CD4-positive, CD25-positive, alpha-beta regulatory T cell (primary cell): ENCODE data around the gene CNOT8. TPM values are rescaled to one million over a fixed set of nuclear protein-coding genes. Genes with fewer than 3 reads are reported as not detected.

ENCODE experiments used
- ATAC-seq, 2 donors: fragments of 150-1000 bp; cut with Tn5 transposase; one replicate each; pipeline ENCODE4 v1.10.0; 2021; ENCODE audit warnings: low read depth in 2 of 2, moderate number of reproducible peaks in 2 of 2, moderate library complexity in 1 of 2
- DNase-seq, 3 donors: peaks; one replicate each; pipeline versions ENCODE4 v3.0.0 to v3.0.0-alpha.2; 2012 to 2022; ENCODE audit warnings: mixed read lengths in 1 of 3
- H3K27ac ChIP-seq: one replicate; pipeline ENCODE4 v1.7.0; 2013; ENCODE audit warnings: mild to moderate bottlenecking, low read length; ENCODE audit not compliant: insufficient read depth, poor library complexity, severe bottlenecking
- H3K27me3 ChIP-seq: one replicate; pipeline ENCODE4 v1.7.0; 2013; ENCODE audit warnings: low read length; ENCODE audit not compliant: control insufficient read depth, insufficient read depth
- H3K36me3 ChIP-seq: one replicate; pipeline ENCODE4 v1.7.0; 2013; ENCODE audit warnings: mild to moderate bottlenecking, low read length, moderate library complexity; ENCODE audit not compliant: control insufficient read depth, insufficient read depth
- H3K4me1 ChIP-seq: 2 replicates; pipeline ENCODE4 v1.7.0; 2013; ENCODE audit warnings: mild to moderate bottlenecking, low read length; ENCODE audit not compliant: insufficient read depth, control insufficient read depth, poor library complexity, severe bottlenecking
- H3K4me3 ChIP-seq: one replicate; pipeline ENCODE4 v1.7.0; 2013; ENCODE audit warnings: low read depth, mild to moderate bottlenecking, low read length, moderate library complexity
- H3K9me3 ChIP-seq, 2 experiments: 1 replicate in 1 of 2; 2 replicates in 1 of 2; pipeline ENCODE4 v1.7.0; 2013; ENCODE audit warnings: low read length in 2 of 2, mild to moderate bottlenecking in 1 of 2, moderate library complexity in 1 of 2; ENCODE audit not compliant: control insufficient read depth in 2 of 2
- H3K27ac Mint-ChIP-seq, 3 donors: one replicate each; pipeline ENCODE4 v1.8.0; 2020 to 2022; ENCODE audit warnings: mild to moderate bottlenecking in 3 of 3, mixed read lengths in 3 of 3, moderate library complexity in 2 of 3
- H3K27me3 Mint-ChIP-seq: one replicate; pipeline ENCODE4 v1.8.0; 2022; ENCODE audit warnings: mild to moderate bottlenecking, mixed read lengths
- H3K36me3 Mint-ChIP-seq: one replicate; pipeline ENCODE4 v1.8.0; 2020; ENCODE audit warnings: mixed read lengths
- H3K4me1 Mint-ChIP-seq, 4 donors: one replicate each; pipeline ENCODE4 v1.8.0; 2020 to 2022; ENCODE audit warnings: mixed read lengths in 4 of 4, mild to moderate bottlenecking in 1 of 4
- H3K4me3 Mint-ChIP-seq, 4 donors: one replicate each; pipeline ENCODE4 v1.8.0; 2020 to 2022; ENCODE audit warnings: mild to moderate bottlenecking in 4 of 4, mixed read lengths in 4 of 4, moderate library complexity in 3 of 4
- H3K9me3 Mint-ChIP-seq, 7 donors: one replicate each; pipeline ENCODE4 v1.8.0; 2020 to 2022; ENCODE audit warnings: mixed read lengths in 7 of 7, mild to moderate bottlenecking in 3 of 7, moderate library complexity in 2 of 7
- polyA plus RNA-seq, 4 donors: library from polyadenylated mRNA; unstranded; fragments of 300-500 nt; fragmentation: Illumina TruSeq; gene quantifications; one replicate each; pipeline ENCODE4 v1.2.3, GENCODE V29; 2021
- total RNA-seq: library from RNA; stranded (reverse); gene quantifications from one replicate; pipeline ENCODE4 v1.2.3, GENCODE V29; 2022

The CNOT8 gene
- total and polyA plus RNA-seq, 5 donors from 2014 or later = 121 to 199 (median 184) TPM

GRCh38 chr5:154836225-154836624 is 22.2 kb upstream of the CNOT8 start:
- no peak overlapping the region for H3K4me3 ChIP-seq
- no peaks in the 10 kb centered on the region for H3K36me3 ChIP-seq
- ATAC-seq = no peak
- Mint-ChIP-seq H3K4me1 (peaks cover 0 to 11% (median 5%) of the 10 kb centered on the region in 4 donors), H3K27me3 (no peaks in the 10 kb centered on the region), H3K27ac (no peak overlapping the region), H3K4me3 (no peak overlapping the region), H3K9me3 (peaks cover 0 to 1% (median 0%) of the 10 kb centered on the region in 7 donors), H3K36me3 (peaks cover 3% of the 10 kb centered on the region)
- H3K9me3 ChIP-seq = no peaks in the 10 kb centered on the region
- DNase-seq = no peak
- H3K27ac ChIP-seq = no peak overlapping the region
- peaks cover 8% of the 10 kb centered on the region for H3K4me1 ChIP-seq
- H3K27me3 ChIP-seq = no peaks in the 10 kb centered on the region

- H3K4me3 ChIP-seq = no peak overlapping the region
- peaks cover 0 to 1% (median 0%) of the 10 kb centered on the region in 7 donors for H3K9me3 Mint-ChIP-seq
- no peaks in the 10 kb centered on the region for H3K27me3 ChIP-seq
- H3K27ac Mint-ChIP-seq = peak overlapping the region in 2 of 3 donors; percentile 57 to 70
- peaks cover 0 to 8% (median 5%) of the 10 kb centered on the region in 4 donors for H3K4me1 Mint-ChIP-seq
- H3K27ac ChIP-seq = no peak overlapping the region
- no peak for DNase-seq
- no peak for ATAC-seq
- peaks cover 3% of the 10 kb centered on the region for H3K36me3 Mint-ChIP-seq
- H3K27me3 Mint-ChIP-seq = no peaks in the 10 kb centered on the region
- no peak overlapping the region for H3K4me3 Mint-ChIP-seq
- no peaks in the 10 kb centered on the region for H3K36me3 ChIP-seq
- peaks cover 8% of the 10 kb centered on the region for H3K4me1 ChIP-seq
- H3K9me3 ChIP-seq = no peaks in the 10 kb centered on the region
Measured at GRCh38 chr5:154837009-154837901, 21.2 kb upstream of the CNOT8 start.

GRCh38 chr5:154840435-154841272 is 17.8 kb upstream of the CNOT8 start:
- no peaks in the 10 kb centered on the region for H3K27me3 ChIP-seq
- no peak for ATAC-seq
- H3K36me3 ChIP-seq = no peaks in the 10 kb centered on the region
- H3K9me3 Mint-ChIP-seq = no peaks in the 10 kb centered on the region
- H3K9me3 ChIP-seq = no peaks in the 10 kb centered on the region
- no peak overlapping the region for H3K4me3 ChIP-seq
- peaks cover 3% of the 10 kb centered on the region for H3K36me3 Mint-ChIP-seq
- DNase-seq = no peak
- no peak overlapping the region for H3K4me3 Mint-ChIP-seq
- peak overlapping the region in 1 of 3 donors; percentile 11 for H3K27ac Mint-ChIP-seq
- H3K4me1 ChIP-seq = no peaks in the 10 kb centered on the region
- H3K4me1 Mint-ChIP-seq = no peaks in the 10 kb centered on the region
- H3K27ac ChIP-seq = no peak overlapping the region
- H3K27me3 Mint-ChIP-seq = no peaks in the 10 kb centered on the region

GRCh38 chr5:154841273-154841661 is 17.2 kb upstream of the CNOT8 start:
- DNase-seq (no peak), ATAC-seq (no peak)
- H3K27ac Mint-ChIP-seq = no peak overlapping the region
- H3K9me3 ChIP-seq = no peaks in the 10 kb centered on the region
- H3K27ac ChIP-seq = no peak overlapping the region
- no peaks in the 10 kb centered on the region for H3K36me3 ChIP-seq
- H3K36me3 Mint-ChIP-seq = peaks cover 3% of the 10 kb centered on the region
- H3K4me3 ChIP-seq = no peak overlapping the region
- no peaks in the 10 kb centered on the region for H3K9me3 Mint-ChIP-seq
- H3K4me1 ChIP-seq = no peaks in the 10 kb centered on the region
- no peaks in the 10 kb centered on the region for H3K27me3 ChIP-seq
- H3K4me3 Mint-ChIP-seq = no peak overlapping the region
- H3K27me3 Mint-ChIP-seq = no peaks in the 10 kb centered on the region
- no peaks in the 10 kb centered on the region for H3K4me1 Mint-ChIP-seq

- H3K4me3 Mint-ChIP-seq = no peak overlapping the region
- ATAC-seq = no peak
- H3K27me3 Mint-ChIP-seq = no peaks in the 10 kb centered on the region
Measured at GRCh38 chr5:154842689-154843530, 15.5 kb upstream of the CNOT8 start.

DNA sequence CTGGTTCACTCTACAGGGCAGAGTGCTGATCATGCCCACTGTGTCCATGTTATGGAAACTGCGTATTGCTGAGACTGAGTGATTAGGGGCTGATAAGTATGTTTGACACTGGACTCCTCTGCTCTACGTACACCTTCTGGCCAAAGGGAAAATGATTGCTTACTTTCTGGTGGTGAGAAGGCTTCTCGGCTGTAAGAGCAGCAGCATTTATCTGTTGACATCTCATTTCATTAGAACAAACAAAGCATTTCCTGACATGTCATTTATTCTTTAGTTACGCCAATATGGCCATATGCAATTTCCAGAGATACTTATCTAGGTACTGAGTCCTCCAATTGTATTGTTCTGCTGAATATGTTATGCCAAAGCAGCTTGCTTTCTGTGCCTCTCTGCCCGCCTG is 13.6 kb upstream of the CNOT8 start:
- Mint-ChIP-seq H3K36me3 (no peaks in the 10 kb centered on the region), H3K9me3 (no peaks in the 10 kb centered on the region), H3K27ac (no peak overlapping the region), H3K4me3 (no peak overlapping the region), H3K27me3 (no peaks in the 10 kb centered on the region), H3K4me1 (no peaks in the 10 kb centered on the region)
- ATAC-seq (no peak), DNase-seq (no peak)
- H3K4me3 ChIP-seq = no peak overlapping the region
- H3K4me1 ChIP-seq = no peaks in the 10 kb centered on the region
- H3K27me3 ChIP-seq = no peaks in the 10 kb centered on the region
- H3K9me3 ChIP-seq = no peaks in the 10 kb centered on the region
- H3K36me3 ChIP-seq = no peaks in the 10 kb centered on the region
- no peak overlapping the region for H3K27ac ChIP-seq

More at GRCh38 chr5:154842689-154843530, 15.5 kb upstream of the CNOT8 start:
- Histone ChIP-seq H3K27ac (no peak overlapping the region), H3K36me3 (no peaks in the 10 kb centered on the region), H3K4me3 (no peak overlapping the region), H3K4me1 (no peaks in the 10 kb centered on the region), H3K27me3 (no peaks in the 10 kb centered on the region), H3K9me3 (no peaks in the 10 kb centered on the region)
- Mint-ChIP-seq H3K36me3 (peaks cover 1% of the 10 kb centered on the region), H3K4me1 (no peaks in the 10 kb centered on the region), H3K9me3 (no peaks in the 10 kb centered on the region), H3K27ac (no peak overlapping the region)
- no peak for DNase-seq

- Mint-ChIP-seq H3K27me3 (no peaks in the 10 kb centered on the region), H3K27ac (peak overlapping the region in 1 of 3 donors; percentile 66), H3K36me3 (no peaks in the 10 kb centered on the region), H3K9me3 (no peaks in the 10 kb centered on the region), H3K4me3 (no peak overlapping the region), H3K4me1 (peaks cover 0 to 7% (median 0%) of the 10 kb centered on the region in 4 donors)
- Histone ChIP-seq H3K4me3 (no peak overlapping the region), H3K27me3 (no peaks in the 10 kb centered on the region), H3K9me3 (no peaks in the 10 kb centered on the region), H3K36me3 (no peaks in the 10 kb centered on the region), H3K27ac (no peak overlapping the region), H3K4me1 (no peaks in the 10 kb centered on the region)
- DNase-seq (no peak), ATAC-seq (no peak)
Measured at GRCh38 chr5:154849264-154849785, 9.1 kb upstream of the CNOT8 start.
